BLaER1 treated with 17β-estradiol and CSF1 and Interleukin-3, amounts not matched to agents 10 nM and 100 nM (cell line): ENCODE results near the gene CWC27.
A peak's percentile ranks its signal among the peaks of the same experiment; 100 is the strongest.

Source experiments
- H3K27ac ChIP-seq, 11 experiments: shearing (Covaris generic); formaldehyde crosslinking; 2 replicates each; pipeline ENCODE4 v1.8.1; 2022
- H3K27me3 ChIP-seq, 11 experiments: shearing (Covaris generic); formaldehyde crosslinking; 2 replicates each; pipeline ENCODE4 v1.8.1; 2022
- H3K36me3 ChIP-seq, 11 experiments: shearing (Covaris generic); formaldehyde crosslinking; 2 replicates each; pipeline ENCODE4 v1.8.1; 2022
- H3K4me1 ChIP-seq, 10 experiments: shearing (Covaris generic); formaldehyde crosslinking; 2 replicates each; pipeline ENCODE4 v1.8.1; 2022
- H3K4me2 ChIP-seq, 11 experiments: shearing (Covaris generic); formaldehyde crosslinking; 2 replicates each; pipeline ENCODE4 v1.8.1; 2022
- H3K4me3 ChIP-seq, 10 experiments: shearing (Covaris generic); formaldehyde crosslinking; 2 replicates each; pipeline ENCODE4 v1.8.1; 2022
- H3K9ac ChIP-seq, 11 experiments: shearing (Covaris generic); formaldehyde crosslinking; 2 replicates each; pipeline ENCODE4 v1.8.1; 2022
- H3K9me3 ChIP-seq, 11 experiments: shearing (Covaris generic); formaldehyde crosslinking; replicated peaks in 1 of 11; 2 replicates each; pipeline ENCODE4 v1.8.1; 2022
- H4K20me1 ChIP-seq, 11 experiments: shearing (Covaris generic); formaldehyde crosslinking; 2 replicates each; pipeline ENCODE4 v1.8.1; 2022
- Cebpa-rat ChIP-seq, 11 experiments: shearing (Covaris generic); IDR thresholded peaks; 2 replicates each; pipeline ENCODE4 v1.8.1; 2022

CWC27 gene

GRCh38 chr5:65055938-65056337 lies 287.2 kb downstream of the CWC27 start:
- TF ChIP-seq Cebpa-rat (IDR thresholded peaks at IDR 0.05): no peak
- H3K9ac ChIP-seq: no peak overlapping the region

GRCh38 chr5:65059681-65060598 lies 291.2 kb downstream of the CWC27 start:
- H3K9me3 ChIP-seq: peaks cover 22 to 51% (median 26%) of the 10 kb centered on the region in 11 experiments
- H4K20me1 ChIP-seq: no peaks in the 10 kb centered on the region
- H3K4me2 ChIP-seq: peak overlapping the region; percentile 32 to 86 (median 75); a peak in 21 of 22 replicates
- peaks cover 0 to 23% (median 0%) of the 10 kb centered on the region in 11 experiments; a peak in 4 of 22 replicates for H3K27me3 ChIP-seq
- no peaks in the 10 kb centered on the region for H3K36me3 ChIP-seq
- H3K9ac ChIP-seq: no peak overlapping the region
- no peak overlapping the region for H3K4me3 ChIP-seq
- no peak for TF ChIP-seq Cebpa-rat (IDR thresholded peaks at IDR 0.05)
- peak overlapping the region in 8 of 11 experiments; percentile 21 to 68 (median 43); a peak in 12 of 22 replicates for H3K27ac ChIP-seq
- peaks cover 3 to 54% (median 43%) of the 10 kb centered on the region in 10 experiments; a peak in 19 of 20 replicates for H3K4me1 ChIP-seq

More at GRCh38 chr5:65055938-65056337, 287.2 kb downstream of the CWC27 start:
- Histone ChIP-seq H3K27me3 (peaks cover 0 to 7% (median 0%) of the 10 kb centered on the region in 11 experiments; a peak in 4 of 22 replicates), H3K4me1 (peaks cover 0 to 35% (median 23%) of the 10 kb centered on the region in 10 experiments; a peak in 18 of 20 replicates), H3K4me3 (no peak overlapping the region), H3K9me3 (peaks cover 23 to 53% (median 37%) of the 10 kb centered on the region in 11 experiments), H4K20me1 (no peaks in the 10 kb centered on the region), H3K4me2 (no peak overlapping the region), H3K36me3 (no peaks in the 10 kb centered on the region), H3K27ac (no peak overlapping the region)

GRCh38 chr5:65061250-65061973 lies 292.7 kb downstream of the CWC27 start:
- no peak for TF ChIP-seq Cebpa-rat (IDR thresholded peaks at IDR 0.05)
- Histone ChIP-seq H3K27ac (peak overlapping the region in 6 of 11 experiments; percentile 25 to 68 (median 48); a peak in 9 of 22 replicates), H3K4me1 (peaks cover 13 to 57% (median 48%) of the 10 kb centered on the region in 10 experiments), H3K9ac (peak overlapping the region in 4 of 11 experiments; percentile 24 to 51 (median 32); a peak in 5 of 22 replicates), H4K20me1 (no peaks in the 10 kb centered on the region), H3K4me3 (no peak overlapping the region), H3K36me3 (no peaks in the 10 kb centered on the region), H3K4me2 (peak overlapping the region; percentile 24 to 86 (median 75); a peak in 20 of 22 replicates), H3K9me3 (peaks cover 11 to 37% (median 15%) of the 10 kb centered on the region in 11 experiments; a peak in 16 of 22 replicates), H3K27me3 (peaks cover 0 to 23% (median 0%) of the 10 kb centered on the region in 11 experiments; a peak in 4 of 22 replicates)

- H3K4me1 ChIP-seq: peaks cover 18 to 62% (median 53%) of the 10 kb centered on the region in 10 experiments
- H3K4me2 ChIP-seq: peak overlapping the region in 10 of 11 experiments; percentile 24 to 86 (median 76); a peak in 19 of 22 replicates
- no peak for TF ChIP-seq Cebpa-rat (IDR thresholded peaks at IDR 0.05)
These were observed 293.2 kb downstream of the CWC27 start for GRCh38 chr5:65061974-65062353.

GRCh38 chr5:65062469-65063083 lies 293.8 kb downstream of the CWC27 start:
- Histone ChIP-seq H3K9ac (no peak overlapping the region), H3K9me3 (peaks cover 6 to 29% (median 13%) of the 10 kb centered on the region in 11 experiments; a peak in 16 of 22 replicates), H4K20me1 (no peaks in the 10 kb centered on the region), H3K4me3 (no peak overlapping the region), H3K4me2 (peak overlapping the region in 10 of 11 experiments; percentile 7 to 86 (median 76); a peak in 19 of 22 replicates), H3K27ac (peak overlapping the region in 6 of 11 experiments; percentile 20 to 68 (median 48); a peak in 11 of 22 replicates), H3K36me3 (no peaks in the 10 kb centered on the region), H3K27me3 (peaks cover 0 to 23% (median 0%) of the 10 kb centered on the region in 11 experiments; a peak in 4 of 22 replicates), H3K4me1 (peaks cover 24 to 63% (median 56%) of the 10 kb centered on the region in 10 experiments)
- TF ChIP-seq Cebpa-rat (IDR thresholded peaks at IDR 0.05): peak in 1 of 11 experiments; percentile 41; a peak in 1 of 22 replicates

More at GRCh38 chr5:65061974-65062353, 293.2 kb downstream of the CWC27 start:
- Histone ChIP-seq H3K9ac (peak overlapping the region in 4 of 11 experiments; percentile 24 to 51 (median 32); a peak in 4 of 22 replicates), H3K36me3 (no peaks in the 10 kb centered on the region), H3K27ac (peak overlapping the region in 6 of 11 experiments; percentile 25 to 68 (median 48); a peak in 10 of 22 replicates), H3K9me3 (peaks cover 10 to 32% (median 15%) of the 10 kb centered on the region in 11 experiments; a peak in 16 of 22 replicates), H4K20me1 (no peaks in the 10 kb centered on the region), H3K4me3 (no peak overlapping the region), H3K27me3 (peaks cover 0 to 23% (median 0%) of the 10 kb centered on the region in 11 experiments; a peak in 4 of 22 replicates)

GRCh38 chr5:65065001-65065511 lies 296.3 kb downstream of the CWC27 start:
- Histone ChIP-seq H3K27ac (no peak overlapping the region), H3K9me3 (peaks cover 0 to 12% (median 0%) of the 10 kb centered on the region in 11 experiments; a peak in 4 of 22 replicates), H3K27me3 (peaks cover 0 to 33% (median 0%) of the 10 kb centered on the region in 11 experiments; a peak in 4 of 22 replicates)

GRCh38 chr5:65066387-65067146 lies 297.8 kb downstream of the CWC27 start:
- H3K4me3 ChIP-seq: no peak overlapping the region
- H3K27me3 ChIP-seq: peaks cover 0 to 21% (median 0%) of the 10 kb centered on the region in 11 experiments; a peak in 4 of 22 replicates
- peak overlapping the region; percentile 19 to 75 (median 35); a peak in 21 of 22 replicates for H3K4me2 ChIP-seq
- H3K9ac ChIP-seq: no peak overlapping the region
- no peak overlapping the region for H3K27ac ChIP-seq
- TF ChIP-seq Cebpa-rat (IDR thresholded peaks at IDR 0.05): no peak
- no peaks in the 10 kb centered on the region for H3K36me3 ChIP-seq
- H3K9me3 ChIP-seq: peaks cover 0 to 12% (median 0%) of the 10 kb centered on the region in 11 experiments; a peak in 4 of 22 replicates
- peaks cover 25 to 35% (median 30%) of the 10 kb centered on the region in 10 experiments for H3K4me1 ChIP-seq
- H4K20me1 ChIP-seq: no peaks in the 10 kb centered on the region

More at GRCh38 chr5:65065001-65065511, 296.3 kb downstream of the CWC27 start:
- H3K4me3 ChIP-seq: no peak overlapping the region
- no peaks in the 10 kb centered on the region for H3K36me3 ChIP-seq
- no peak for TF ChIP-seq Cebpa-rat (IDR thresholded peaks at IDR 0.05)
- no peaks in the 10 kb centered on the region for H4K20me1 ChIP-seq
- peaks cover 24 to 50% (median 45%) of the 10 kb centered on the region in 10 experiments for H3K4me1 ChIP-seq
- H3K4me2 ChIP-seq: no peak overlapping the region
- no peak overlapping the region for H3K9ac ChIP-seq
